GM18868 (cell line): ENCODE data around the gene ASTN2.

Experiments used
- ATAC-seq: cut with Tn5 transposase; IDR thresholded peaks from one replicate; pipeline ENCODE4 v1.9.1; 2021; ENCODE audit warnings: mild to moderate bottlenecking, moderate library complexity; ENCODE audit not compliant: unreplicated experiment

ASTN2 gene

GRCh38 chr9:117303643-117304230, 111.1 kb downstream of the ASTN2 start:
- no peak for ATAC-seq

- no peak for ATAC-seq
Observed at GRCh38 chr9:117302487-117302886, 112.4 kb downstream of the ASTN2 start.

GRCh38 chr9:117300371-117301110, 114.3 kb downstream of the ASTN2 start:
- ATAC-seq: no peak

- ATAC-seq: no peak
Observed at GRCh38 chr9:117296453-117296852, 118.4 kb downstream of the ASTN2 start.

- ATAC-seq: no peak
Observed at GRCh38 chr9:117293206-117294114, 121.4 kb downstream of the ASTN2 start.

GRCh38 chr9:117290856-117291622, 123.8 kb downstream of the ASTN2 start:
- ATAC-seq: no peak

GRCh38 chr9:117290306-117290840, 124.5 kb downstream of the ASTN2 start:
- ATAC-seq: no peak

- ATAC-seq: no peak
Observed at GRCh38 chr9:117286245-117286644, 128.6 kb downstream of the ASTN2 start.

GRCh38 chr9:117284414-117284813, 130.4 kb downstream of the ASTN2 start:
- ATAC-seq: no peak

- no peak for ATAC-seq
Observed at GRCh38 chr9:117282541-117282940, 132.3 kb downstream of the ASTN2 start.

GRCh38 chr9:117278471-117279035, 136.3 kb downstream of the ASTN2 start:
- ATAC-seq: no peak

- ATAC-seq: no peak
Observed at GRCh38 chr9:117278020-117278419, 136.8 kb downstream of the ASTN2 start.

GRCh38 chr9:117276444-117276843, 138.4 kb downstream of the ASTN2 start:
- ATAC-seq: no peak

- no peak for ATAC-seq
Observed at GRCh38 chr9:117273612-117274011, 141.2 kb downstream of the ASTN2 start.

- ATAC-seq: no peak
Observed at GRCh38 chr9:117268847-117269446, 145.9 kb downstream of the ASTN2 start.

- ATAC-seq: no peak
Observed at GRCh38 chr9:117266855-117267497, 147.9 kb downstream of the ASTN2 start.

GRCh38 chr9:117265253-117265652, 149.6 kb downstream of the ASTN2 start:
- no peak for ATAC-seq

GRCh38 chr9:117258184-117258866, 156.5 kb downstream of the ASTN2 start:
- ATAC-seq: no peak

GRCh38 chr9:117253261-117253660, 161.6 kb downstream of the ASTN2 start:
- no peak for ATAC-seq
